ENCODE results near the gene FGFBP1.

Gene FGFBP1

DNA sequence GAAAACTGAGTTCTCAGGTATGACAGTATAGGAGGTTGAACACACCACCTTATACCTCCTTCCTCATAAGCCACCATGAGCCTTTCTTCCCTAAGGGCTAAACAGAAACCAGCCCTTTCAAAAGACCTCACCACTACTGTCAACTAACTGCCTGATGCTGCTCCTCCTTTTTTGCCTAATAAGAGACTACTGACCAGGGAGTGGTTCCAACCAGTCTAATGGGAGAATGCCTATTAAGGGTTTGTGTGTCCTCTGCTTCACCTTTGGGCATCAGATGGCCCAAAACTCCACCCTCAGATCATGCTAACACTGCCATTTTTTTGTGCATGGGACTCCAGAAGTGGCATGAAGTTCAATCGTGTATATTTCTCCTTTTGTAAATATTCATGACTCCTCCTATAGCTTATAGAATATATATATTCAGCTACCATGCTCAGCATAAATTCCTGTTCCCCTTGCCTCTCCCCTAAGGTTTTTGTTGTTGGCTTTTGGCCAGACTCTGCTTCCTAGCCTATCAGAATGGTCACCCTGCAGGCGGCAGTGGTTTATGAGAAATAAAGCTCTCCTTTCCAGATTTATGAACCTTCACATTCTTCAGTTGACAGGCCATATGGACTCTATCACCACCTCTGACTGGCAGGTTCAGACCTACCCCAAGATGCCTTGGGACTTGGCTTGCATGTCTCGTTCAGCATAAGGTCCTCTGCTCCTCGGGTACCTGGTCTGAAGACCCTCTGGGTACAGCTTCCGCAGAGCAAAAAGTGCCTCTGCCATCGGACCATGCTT lies 28.2 kb downstream of the FGFBP1 start:
- DNase-seq: no peak

DNA sequence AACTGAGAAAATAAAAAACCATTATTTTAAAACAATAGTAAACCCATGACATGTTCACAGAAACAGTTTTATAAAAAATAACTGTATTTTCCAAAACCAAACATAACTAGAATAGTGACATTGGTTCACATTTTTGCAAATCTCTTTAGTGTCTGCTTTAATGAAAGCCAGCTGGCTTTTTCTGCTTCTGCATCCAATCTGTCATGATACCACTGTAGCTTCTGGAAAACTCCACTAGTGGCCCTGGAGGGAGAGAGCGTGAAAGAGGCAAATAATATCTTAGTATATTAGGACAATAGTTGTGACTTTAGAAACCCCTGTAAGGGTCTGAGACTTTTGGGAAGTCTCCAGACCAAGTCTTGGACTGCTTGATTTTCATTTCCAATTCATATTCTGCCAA lies 31.1 kb downstream of the FGFBP1 start:
- no peak for DNase-seq

DNA sequence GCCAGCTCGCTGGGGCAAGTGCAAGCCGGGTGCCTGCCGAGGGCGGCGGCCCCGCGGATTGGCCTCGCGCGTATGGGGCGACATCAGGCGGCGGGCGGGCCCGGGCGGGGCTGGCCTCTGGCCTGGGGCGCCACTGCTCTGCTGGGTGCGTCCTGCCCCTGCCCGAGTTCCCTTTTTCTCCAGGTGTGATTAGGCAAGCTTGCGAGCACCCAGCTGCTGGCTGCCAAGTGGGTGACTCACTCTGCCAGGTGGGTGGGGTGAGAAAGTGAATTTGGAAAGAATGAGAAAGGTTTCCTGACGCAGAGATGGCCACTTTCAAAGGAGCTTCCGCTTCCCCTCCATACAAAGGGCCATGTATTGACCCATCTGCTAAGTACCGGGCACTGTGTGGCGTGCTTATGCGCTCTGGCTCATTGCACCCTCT lies 32.5 kb downstream of the FGFBP1 start:
- no peak for DNase-seq

DNA sequence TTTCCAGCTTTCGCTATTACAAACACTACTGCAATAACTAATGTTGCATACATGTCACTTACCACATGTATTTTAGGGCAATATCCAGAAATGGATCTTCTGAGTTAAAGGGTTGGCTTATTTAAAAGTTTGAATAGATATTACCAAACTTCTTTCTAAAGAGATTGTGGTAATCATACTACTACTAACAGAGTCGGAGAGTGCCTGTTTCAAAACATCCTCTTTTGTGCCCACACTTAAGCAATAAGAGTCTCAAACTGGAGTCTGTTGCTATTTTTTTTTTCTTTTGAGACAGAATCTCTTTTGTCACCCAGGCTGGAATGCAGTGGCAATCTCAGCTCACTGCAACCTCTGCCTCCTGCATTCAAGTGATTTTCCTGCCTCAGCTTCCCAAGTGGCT lies 35.8 kb downstream of the FGFBP1 start:
- no peak for DNase-seq

DNA sequence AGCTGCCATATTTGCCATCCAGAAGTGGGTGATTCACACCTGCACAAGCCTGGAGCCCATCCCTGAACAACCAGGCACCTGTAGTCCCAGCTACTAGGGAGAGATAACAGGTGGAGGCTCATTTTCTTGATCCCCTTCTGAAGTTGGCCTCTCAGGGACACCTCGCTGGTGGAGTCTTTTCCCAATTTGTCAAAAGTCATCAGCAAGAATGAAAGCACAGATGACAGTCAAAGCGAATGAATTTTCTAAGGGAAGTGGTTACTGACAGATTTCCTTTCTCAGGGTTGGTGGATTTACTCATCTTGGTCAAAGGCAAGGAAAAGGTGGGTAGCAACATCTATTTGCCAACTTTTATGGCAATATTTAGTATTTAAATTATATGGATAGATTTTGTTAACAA lies 36.5 kb downstream of the FGFBP1 start:
- DNase-seq: no peak

DNA sequence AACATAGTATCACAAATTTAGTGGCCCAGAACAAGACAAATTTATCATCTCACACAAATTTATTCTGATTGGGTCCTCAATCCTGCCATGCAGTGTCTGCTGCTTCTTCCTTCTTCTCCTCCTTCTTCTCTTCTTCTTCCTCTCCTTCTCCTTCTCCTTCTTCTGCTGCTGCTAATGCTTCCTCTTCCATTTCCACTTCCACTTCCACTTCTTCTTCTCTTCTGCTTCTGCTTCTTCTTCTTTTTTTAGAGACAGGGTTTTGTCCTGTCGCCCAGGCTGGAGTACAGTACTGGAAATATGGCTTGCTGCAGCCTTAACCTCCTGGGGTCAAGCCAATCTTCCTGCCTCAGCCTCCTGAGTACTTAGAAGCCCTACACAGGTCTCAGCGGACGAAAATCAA lies 37.5 kb downstream of the FGFBP1 start:
- DNase-seq: no peak

DNA sequence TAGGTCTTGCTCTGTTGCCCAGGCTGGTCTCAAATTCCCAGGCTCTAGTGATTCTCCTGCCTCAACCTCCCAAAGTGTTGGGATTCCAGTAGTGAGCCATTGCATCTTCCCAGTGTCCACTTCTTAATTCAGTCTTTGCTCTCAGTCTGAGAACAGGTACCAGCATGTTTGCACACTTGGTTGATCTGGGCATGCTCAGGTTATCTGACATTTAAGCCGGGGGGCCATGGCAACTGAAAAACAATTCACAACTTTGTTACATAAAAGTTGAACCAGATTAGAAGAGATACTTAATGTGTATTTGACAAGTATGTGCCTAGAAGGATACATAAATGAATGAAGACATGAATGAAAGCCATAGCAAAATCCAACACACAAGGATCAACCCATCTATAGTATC lies 39.0 kb downstream of the FGFBP1 start:
- no peak for DNase-seq

DNA sequence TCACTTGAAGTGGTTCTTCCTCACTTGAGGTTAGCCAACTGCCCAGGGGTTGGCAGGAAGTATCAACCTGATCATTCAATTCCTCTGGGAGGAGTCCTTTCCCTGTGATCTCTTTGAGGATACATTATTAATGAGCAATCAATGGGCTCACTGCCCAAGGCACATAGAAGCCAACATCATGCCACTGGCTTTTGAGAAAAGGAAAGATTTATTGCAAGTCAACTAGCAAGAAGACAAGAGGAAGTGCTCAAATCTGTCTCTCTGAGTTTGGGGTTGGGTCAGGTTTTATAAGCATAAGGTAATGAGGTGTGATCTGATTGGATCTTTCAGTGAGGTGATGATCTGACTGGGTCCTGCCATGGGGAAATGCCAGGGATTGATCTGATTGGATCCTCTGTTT lies 39.6 kb downstream of the FGFBP1 start:
- no peak for DNase-seq

DNA sequence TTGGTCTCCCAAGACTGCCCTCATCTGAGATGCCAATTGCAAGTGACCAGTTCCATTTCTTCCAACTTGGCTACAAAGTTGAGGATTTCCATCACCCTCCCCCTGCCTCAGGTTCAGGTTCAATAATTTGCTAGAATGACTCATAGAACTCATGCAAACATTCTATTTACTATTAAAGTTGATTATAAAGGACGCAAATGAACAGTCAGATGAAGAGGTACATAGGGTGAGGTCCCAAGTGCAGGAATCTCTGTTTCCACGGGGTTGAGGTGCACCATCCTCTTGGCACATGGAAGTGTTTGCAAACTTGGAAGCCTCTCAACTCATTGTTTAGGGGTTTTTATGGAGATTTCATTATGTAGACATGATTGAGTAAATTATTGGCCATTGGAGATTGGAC lies 41.0 kb downstream of the FGFBP1 start:
- DNase-seq: no peak

DNA sequence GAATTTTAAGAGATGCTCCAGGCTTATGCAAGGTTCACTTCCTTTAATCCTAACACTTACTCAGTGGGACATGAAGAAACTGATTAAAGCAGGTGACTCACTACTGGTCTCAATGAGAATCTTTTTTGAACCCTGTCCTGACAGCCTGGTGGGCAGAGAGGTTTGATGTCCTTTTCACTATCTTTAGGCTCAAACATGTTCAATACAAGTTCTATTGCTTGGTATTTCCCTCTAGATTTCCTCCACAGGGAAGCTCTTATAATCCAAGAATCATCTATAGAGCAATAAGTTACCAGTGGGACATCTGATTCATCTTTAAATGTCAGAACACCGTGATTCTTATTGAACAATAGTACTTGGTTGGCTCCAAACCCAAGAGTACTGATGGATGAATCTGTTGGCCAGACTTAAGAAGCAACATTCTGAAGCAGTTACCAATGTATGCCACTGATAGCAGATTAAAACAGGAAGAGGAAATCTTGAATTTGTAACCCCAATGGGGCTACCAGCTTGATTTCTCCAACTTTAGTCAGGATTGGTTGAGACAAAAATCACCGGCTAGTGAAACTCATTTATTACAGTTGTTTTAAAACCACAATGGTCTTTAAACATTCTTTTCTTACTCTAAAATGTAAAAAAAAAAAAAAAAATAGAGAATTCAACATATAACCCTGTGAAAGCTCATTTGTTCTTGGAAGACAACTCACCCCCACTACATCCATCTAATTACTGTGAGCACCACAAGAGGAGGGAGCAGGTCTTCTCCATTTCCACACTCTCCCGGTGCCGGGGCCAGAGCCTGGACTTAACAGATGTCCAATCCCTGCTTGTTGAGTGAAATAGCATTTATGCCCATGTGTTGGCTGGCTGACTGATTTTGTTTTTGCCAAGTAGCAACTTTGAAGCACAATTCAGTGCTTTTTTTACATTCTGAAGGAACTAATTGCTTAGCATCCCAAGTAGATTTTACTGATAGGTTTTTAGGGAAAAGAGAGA lies 43.3 kb downstream of the FGFBP1 start:
- no peak for DNase-seq

DNA sequence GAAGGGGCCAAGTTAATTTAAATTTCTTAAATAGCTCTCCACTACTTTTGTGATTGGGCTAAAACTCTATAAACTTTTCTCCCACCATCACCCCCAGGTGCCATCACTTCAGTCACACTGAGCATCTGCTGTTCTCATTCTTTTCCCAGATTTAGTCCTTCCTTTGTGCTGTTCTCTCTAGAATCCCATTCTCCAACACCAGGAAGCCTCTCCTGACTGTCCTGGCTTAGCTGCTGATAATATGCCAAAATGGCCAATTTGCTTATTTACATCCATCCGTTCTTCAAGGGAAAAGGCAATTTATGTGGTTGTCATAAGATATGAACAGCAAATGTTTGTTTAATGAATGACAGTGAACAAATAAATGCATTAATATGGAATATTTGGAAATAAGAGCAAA lies 44.1 kb downstream of the FGFBP1 start:
- no peak for DNase-seq

DNA sequence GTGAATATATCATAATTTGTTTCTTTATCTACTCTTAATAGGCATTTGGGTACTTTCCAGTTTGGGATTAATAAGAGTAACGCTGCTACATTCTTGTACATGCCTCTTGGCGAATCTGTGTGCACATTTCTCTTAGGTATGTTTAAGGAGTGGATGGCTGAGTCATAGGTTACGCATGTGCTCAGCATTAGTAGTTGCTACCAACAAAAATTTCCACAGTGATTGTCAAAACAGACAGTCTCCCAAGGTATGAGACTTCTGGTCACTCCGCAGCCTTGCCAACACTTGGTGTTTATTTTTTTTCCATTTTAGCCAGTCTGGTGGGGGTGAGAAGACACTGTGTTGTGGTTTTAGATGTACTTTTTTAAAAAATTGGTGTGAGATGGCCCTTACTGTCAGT lies 44.6 kb downstream of the FGFBP1 start:
- DNase-seq: no peak

DNA sequence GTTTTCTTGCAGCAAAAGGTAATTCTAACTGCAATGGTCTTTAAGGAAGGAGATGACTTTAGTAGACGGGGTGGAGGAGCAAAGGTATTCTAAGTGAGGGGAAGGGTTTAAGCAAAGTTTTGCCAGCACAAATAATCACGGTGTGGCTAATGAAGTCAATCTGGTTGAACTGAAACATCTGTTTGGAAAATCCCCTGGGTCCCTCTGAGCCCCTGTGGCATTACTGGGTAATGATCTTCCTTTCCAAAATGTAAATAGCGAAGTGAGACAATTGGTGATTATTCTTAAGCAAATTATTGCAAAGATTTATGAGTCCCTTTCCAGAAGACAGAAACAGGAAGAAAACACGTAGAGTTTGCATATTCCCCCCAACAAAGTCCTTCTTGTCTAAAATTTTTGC lies 47.2 kb downstream of the FGFBP1 start:
- DNase-seq: no peak

DNA sequence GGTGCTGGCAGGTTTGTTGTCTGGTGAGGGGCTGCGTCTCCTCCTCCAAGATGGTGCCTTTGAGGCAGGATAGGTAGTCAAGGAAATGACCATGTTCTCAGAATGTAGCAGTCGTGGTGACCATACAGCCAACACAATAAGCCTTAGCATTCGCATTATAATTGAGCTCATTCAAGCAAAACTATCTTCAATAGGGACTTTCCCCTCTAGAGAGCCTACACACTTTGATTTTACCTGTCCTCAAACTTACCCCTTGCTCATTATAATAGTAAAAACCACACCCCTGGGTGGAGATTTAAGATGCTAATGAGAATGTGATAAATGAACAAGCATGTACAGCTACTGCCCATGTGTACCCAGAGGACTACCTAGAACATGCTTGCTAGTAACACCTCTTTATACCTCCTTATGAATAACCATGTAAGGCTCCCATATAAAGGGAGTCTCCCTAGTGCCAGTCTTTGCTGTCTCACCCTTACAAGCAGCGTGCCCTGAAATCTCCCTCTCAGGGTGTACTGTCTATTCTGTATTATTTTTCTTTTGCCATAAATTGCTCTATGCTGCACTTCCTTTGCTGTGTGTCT lies 48.2 kb downstream of the FGFBP1 start:
- no peak for DNase-seq

DNA sequence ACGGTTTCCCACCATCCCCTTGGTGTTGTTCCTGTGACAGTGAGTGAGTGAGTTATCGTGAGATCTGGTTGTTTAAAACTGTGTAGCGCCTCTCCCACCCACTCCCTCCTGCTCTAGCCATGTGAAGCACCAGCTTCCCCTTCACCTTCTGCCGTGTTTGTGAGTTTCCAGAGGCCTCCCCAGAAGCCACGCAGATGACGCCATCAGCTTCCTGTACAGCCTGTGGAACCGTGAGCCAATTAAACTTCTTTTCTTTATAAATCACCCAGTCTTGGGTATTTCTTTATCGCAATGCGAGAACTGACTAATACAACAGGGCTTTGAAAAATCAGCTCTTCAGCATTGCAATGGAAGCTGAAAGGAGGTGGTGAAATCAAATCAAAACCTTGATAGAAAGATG lies 50.0 kb downstream of the FGFBP1 start:
- no peak for DNase-seq
